GM21723 (cell line): Measurements from ENCODE around the gene MTOR.

ENCODE experiments used
- ATAC-seq: cut with Tn5 transposase; IDR thresholded peaks from one replicate; pipeline ENCODE4 v1.9.1; 2021; ENCODE audit warnings: mild to moderate bottlenecking, moderate library complexity; ENCODE audit not compliant: unreplicated experiment

MTOR gene

DNA sequence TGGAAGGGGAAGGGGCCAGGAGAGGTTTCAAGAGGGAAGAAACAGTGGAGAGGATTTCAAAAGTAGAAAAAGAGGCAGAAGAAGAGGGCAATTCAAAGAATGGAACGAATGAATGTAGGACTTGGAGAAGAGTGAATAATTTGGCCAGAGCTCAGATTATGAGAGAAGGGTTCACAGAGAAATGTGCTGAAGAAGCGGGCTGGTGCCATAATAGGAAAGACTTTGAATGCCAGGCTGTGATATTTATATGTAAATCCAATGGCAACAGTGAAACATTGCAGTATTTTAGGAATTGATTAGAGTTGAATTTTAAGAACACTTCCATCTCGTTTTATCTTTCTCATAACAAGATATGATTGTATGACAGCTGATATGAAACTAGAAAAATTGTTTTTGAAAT, 109.2 kb downstream of the MTOR start:
- no peak for ATAC-seq

DNA sequence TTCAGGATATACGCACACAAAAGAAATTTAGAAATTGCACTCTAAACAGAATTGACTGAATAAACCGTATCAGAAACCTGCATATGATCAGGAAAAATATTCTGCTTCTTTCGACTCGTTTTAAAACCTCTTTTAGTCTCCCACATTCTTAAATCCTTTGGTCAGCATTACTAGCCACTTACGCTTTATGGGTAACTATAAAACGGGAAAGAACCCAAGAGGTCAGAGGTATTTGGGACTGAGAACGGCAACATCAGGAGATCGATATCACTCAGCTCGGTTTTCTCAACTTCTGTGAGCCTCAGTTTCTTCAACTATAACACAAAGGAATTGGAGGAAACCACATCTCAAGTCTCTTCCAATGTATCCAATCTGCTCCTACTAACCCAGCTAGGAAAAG, 109.6 kb downstream of the MTOR start:
- no peak for ATAC-seq

DNA sequence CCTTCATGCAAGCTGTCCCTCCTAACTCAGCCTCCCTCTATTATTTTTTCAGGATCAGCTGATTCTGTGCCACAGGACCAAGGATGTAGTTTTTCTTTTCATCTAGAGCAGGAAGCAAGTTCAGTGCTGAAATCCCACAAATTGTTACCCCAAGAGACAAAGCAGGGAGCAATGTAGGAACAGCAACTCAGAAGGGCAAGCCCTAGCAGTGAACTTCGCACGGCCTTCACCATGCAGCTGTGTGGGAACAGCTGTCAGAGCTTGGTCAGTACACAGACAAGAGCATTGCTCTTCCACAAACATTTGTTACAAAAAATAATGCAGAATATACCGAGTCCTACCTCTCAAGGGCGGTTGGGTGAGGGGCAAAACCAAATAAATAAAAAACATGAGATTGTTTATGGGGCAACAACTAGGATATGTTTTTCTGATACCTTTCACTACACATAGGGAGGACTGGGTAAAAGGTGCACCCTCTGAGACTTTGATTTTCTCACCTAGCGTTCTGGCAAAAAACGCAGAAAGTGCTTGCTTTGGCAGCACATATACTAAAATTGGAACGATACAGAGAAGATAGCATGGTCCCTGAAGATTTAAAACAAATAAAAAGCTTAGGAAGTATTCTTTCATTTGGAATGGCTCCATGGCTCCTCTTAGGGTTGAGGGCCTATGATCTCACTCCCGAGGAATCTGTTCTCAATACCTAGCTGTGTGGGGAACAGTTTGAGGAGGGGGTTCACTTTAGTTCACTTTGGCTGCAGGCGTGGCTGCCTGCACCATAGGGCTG, 110.3 kb downstream of the MTOR start:
- no peak for ATAC-seq

DNA sequence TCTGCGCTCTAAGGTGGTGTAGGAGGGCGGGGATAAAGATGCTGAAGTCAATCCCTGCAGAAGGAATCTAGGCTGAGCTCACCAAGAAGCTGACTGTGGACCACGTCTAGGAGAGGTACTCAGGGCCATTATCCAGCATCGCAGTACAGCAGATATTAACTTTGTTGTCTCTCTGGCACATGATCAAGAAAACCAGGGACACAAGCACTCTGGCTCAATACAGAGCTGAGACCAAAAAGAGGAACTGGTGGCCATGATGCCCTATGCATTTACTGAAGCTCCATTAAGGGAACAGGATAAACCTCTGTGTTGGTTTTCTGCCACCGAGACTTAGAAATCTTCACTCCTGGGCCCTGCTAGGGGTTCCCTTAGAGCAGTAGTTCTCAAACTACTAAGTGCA, 111.2 kb downstream of the MTOR start:
- ATAC-seq = no peak

DNA sequence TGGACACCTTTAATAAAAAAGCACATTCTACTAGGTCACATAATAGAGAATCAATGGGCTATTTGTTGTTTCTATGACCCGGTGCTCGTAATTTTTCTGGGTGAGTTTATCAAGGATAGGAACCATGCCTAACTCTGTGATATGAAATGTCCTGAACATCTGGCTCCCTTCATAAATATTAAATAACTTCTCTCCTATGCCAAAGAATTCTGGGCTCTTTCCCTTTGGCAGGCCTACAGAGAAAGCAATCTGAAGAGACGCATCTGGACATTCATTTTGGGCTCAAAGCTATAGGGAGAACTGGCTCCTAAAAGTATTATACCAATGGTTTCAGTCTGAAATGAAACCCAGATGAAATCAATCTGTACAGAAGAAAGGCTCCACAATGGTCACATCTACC, 112.0 kb downstream of the MTOR start:
- no peak for ATAC-seq

DNA sequence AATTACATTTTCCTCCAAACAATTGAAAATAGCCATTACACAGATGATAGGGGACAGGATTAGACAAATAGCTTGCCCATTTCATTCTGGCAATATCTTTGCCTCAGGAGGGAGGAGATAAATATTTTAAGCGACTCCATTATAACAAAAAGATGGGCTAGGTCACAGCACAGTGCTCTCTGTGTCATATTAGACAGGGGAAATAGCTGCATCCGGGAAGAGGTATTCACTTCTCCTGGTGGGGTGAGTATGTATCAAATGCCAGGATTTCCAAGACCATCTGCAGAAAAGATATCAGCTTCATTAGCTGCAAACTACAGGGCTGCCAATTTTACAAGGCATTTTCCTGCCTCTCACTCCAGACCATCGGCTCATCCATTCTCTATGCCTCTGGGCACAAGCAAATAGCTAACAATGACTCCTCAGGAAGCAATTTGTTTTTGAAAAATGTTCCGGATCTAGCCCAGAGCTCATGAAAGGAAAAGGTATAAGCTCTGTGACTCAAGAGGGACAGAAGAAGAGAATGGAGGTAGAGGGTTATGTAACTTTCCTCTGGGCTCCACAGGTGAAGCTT, 115.1 kb downstream of the MTOR start:
- no peak for ATAC-seq

DNA sequence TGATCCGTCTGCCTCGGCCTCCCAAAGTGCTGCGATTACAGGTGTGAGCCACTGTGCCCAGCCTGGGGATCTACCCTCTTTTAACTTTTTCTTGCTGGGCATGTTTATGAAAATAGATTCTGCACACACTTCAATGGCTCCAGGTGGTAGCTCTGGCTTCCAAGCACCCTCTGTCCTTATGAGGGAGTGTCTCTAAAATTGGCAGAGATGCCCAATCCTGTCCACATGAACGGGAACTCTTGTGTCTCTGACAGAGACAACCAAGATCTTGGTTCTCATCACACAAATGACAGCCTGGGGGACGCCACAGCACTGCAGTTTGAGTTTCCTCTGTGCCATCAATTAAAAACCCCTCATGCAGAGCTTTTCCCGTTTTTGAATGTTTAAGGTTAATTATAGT, 116.6 kb downstream of the MTOR start:
- no peak for ATAC-seq

DNA sequence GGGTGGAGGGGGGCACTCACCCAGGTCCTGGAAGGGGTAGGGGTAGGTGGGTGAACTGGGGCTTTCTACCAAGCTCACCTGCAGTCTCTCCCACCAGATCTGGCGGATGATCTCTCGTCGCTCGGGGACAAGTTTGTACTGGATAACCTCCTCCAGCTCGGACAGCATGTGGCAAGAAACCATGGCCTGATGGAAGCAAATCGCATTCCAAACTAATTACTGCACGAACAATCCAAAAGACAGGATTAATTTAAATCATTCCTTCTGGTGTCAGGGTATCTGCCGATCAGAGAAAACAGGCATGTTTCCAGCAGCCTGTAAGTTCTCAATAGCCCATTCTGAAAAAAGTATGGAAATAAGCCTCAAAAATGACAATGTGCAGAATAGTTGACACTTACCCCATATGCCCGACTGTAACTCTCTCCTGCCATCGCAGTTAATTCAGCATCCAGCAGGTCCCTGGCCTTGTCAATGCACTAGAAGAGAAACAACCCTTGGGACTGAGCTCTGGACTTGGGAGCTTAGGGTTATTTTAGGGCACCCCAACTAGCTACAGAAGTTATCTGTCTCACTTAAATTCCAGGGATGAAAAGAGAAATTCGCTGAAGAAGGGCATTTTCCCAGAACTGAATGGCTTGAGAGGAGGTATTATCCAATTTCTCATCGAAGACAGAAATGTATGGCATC, 117.6 kb downstream of the MTOR start:
- no peak for ATAC-seq

DNA sequence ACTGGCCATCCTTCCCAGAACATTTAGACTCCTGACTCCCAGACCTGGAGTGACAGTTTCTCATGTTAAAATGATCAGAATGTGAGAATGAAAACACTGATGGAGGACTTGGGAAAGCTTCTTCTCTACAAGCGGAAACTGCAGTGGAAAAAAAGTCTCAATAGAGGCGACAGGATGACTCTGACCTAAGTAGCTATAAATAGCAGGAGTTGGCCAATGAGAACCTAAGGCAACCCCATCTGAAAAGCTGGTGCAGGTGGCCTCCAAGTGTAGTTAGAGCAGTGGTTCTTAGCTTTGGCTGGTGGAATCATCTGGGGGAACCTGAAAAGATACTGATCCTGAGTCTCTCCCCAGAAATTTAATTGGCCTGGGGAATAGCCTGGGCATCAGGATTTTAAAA, 118.4 kb downstream of the MTOR start:
- ATAC-seq = no peak

DNA sequence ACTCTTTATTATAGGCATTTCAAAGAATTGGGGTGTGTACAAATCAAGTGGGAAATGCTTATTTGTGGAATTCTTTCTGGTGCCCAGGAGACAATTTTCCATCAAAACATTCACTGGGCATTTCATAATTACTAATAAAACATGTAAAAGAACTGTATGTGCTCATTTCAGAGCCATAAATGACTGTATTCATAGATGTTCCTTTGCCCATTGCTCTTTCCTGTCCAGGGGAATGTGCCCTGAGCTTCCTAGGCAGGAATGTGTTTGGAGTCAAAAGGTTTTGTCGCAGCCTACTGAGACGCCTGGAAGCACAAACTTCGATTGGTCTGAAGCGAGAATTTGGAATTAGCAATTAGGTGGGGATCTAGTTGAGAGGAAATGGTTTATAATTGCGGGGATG, 119.0 kb downstream of the MTOR start:
- ATAC-seq = no peak

DNA sequence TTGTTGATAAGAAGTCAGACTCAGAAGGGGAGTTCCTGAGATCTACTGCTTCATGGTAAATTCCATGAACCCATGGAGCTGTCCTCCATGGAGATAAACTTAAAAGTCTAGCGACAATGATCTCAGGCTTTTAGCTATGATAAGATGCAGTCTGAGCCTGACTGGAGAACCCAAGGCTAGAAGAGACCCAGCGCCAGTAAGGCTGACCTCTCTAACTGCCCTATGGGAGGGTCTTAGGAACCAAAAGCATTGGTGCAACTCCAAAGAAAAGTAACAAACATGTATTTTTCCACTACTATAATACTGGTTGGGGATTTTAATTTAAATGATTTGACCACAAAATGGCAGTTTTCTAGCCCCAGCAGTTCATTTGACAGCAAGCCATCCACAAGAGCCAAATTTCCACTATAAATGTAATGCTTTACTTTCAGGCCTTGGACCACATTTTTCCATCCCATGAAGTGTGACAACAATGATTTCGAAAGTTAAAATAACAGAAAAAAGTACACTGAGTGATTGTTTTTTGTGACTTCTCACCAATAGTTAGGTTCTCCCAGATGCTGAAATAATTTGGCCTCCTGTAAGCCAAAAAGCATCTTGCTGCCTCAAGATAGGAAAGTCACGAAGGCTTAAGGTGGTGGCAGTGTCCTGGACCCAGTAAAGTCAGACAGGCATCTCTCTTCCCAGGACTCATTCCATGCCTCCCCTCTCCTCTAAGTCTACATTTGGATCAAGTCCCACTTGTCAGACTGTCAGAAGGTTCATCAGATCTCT, 119.5 kb downstream of the MTOR start:
- ATAC-seq = no peak

DNA sequence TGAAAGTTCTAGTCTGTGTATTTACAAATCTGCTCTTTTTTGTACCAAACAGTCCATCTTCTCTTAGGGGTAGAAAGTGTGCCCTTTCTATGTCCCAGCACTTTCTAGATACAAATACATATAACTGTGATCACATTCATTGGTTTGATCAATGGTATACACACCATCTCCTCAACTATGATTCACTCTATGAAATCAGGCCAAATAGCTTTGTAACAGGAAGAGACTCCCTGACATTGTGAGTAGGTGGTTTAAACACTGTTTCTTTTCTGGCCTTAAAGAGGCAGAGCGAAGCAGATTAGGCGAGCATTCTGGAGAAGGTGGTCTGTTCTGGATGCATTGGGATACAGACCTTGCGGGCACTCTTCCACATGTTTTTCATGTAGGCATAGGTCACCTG, 123.4 kb downstream of the MTOR start:
- no peak for ATAC-seq

DNA sequence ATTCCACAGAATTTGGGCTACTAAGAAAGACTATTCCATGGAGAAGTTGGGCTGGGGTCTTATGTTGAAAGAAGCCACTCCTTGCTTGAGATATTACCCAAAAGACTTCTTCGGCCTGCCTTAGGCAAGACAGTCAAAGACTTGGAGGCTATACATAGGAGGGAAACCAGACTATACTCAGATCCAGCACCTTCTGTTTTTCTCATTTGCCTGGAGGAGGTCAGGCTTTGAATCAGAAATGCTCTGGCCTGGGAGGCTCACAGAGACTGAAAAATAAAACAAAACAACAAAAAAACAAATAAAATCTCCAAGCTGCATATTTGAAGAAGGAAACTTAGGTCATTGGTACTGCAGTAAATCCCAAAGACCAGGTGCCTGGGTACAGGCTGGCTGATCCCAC, 124.3 kb downstream of the MTOR start:
- ATAC-seq = no peak

DNA sequence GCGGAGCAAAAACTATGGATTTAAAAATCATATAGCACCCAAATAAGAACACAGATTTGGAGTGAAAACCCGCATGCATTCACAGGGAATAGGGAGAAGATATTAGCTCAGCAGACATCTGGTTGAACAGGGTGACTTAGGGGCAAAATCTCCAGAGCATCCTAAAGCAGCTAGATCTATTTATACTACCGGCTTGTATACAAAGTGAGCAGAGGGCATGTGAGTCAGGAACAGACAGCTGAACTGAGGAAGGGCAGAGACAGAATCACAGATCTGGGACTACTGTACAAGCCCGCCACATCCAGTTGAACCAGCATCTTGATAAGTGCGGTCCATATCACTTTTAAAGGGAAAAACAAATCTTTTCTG, 127.5 kb downstream of the MTOR start:
- ATAC-seq = no peak

DNA sequence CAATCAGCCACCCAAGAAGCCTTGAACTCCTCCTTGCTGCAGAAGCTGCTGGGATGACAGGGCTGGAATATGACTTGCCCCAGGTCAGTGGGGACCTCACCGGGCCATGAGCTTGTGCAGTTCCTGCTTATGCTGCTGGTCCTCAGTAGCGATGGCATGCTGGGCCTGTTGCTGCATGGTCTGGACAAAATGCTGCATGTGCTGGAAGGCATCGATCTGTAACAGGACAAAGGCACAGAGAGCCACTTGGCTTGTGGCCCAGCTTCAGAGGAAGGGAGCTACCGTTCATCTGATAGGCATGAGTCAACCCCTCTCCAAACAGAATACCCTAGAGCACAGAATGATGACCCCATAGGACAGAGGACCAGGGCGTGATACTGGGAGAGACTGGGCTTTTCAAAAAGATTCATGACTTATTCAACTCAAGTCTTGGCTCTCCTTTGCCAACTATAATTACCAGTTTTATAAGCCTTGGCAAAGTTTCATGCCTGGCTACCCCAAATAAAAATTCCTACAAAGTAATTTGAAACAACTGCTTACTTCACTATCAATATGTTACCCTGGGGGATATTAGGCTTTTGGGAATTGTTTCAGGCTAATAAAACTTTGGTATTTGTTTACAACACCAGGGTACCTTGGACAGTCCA, 128.0 kb downstream of the MTOR start:
- ATAC-seq = no peak

DNA sequence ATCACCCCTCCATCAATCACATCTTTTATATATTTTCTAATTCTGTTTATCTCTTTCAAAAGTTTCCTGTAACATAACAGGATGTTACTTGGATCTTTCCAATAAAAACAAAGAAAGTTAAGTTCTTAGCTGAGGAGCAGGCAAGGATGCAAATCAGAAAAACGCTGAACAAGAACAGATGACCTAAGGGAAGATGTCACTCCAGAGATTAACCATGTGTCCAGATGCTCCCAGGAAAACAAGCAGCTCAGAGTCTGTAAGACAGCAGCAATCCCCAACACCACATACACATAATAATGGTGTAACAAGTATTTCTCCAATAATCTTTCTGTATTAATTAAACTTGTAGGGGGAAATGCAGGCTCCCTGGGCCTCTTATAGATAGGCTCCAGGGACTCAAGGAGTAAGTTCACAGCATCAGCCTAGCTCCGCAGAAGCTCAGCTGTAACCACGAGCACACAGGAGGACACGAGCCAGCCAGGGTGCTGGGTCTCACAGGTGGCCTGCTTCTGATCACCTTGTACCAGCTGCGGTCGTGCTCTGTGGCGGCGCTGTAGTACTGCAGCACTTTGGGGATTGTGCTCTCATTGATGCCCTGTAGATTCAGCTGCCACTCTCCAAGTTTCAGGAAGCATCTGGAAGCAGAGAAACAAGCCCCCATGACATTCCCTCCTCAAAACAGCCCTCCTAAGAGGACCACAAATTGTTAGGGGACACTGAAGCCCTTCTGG, 129.6 kb downstream of the MTOR start:
- ATAC-seq = no peak

DNA sequence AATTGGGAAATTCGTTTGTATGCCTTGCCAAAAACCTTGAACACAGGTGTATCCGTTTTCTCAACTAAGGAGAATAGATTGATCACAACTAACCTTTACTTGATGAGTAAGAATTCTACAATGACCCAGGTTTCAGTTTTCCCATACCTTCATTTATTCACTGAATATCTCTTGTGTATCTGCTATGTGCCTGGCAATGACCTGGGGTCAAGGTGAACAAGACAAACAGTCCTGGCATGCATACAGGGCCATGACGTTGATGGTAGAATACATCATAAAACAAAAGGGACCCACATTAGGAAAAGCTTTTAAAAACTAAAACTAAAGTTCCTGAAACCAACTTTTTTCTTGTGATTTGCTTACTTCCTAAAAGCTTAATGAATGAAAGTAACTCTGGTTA, 130.5 kb downstream of the MTOR start:
- ATAC-seq = no peak

DNA sequence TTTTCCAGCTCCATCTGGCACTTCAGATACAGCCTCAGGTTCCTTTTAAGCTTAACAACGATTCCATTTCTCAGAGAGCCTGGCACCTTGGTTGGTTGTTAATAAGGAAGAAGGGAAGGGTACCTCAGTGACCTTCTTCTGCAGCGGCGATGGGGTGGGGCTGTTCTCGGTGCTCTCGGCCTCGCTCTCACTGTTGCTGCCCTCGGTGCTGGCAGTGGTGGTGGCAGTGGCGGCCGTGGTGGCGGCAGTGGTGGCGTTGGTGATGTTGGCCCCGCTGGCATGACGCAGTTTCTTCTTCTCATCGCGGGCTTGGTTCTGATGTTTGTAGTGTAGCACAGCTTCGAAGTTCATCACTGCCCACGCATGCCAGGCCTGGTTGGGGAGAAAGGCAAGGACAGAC, 131.9 kb downstream of the MTOR start:
- ATAC-seq = no peak

DNA sequence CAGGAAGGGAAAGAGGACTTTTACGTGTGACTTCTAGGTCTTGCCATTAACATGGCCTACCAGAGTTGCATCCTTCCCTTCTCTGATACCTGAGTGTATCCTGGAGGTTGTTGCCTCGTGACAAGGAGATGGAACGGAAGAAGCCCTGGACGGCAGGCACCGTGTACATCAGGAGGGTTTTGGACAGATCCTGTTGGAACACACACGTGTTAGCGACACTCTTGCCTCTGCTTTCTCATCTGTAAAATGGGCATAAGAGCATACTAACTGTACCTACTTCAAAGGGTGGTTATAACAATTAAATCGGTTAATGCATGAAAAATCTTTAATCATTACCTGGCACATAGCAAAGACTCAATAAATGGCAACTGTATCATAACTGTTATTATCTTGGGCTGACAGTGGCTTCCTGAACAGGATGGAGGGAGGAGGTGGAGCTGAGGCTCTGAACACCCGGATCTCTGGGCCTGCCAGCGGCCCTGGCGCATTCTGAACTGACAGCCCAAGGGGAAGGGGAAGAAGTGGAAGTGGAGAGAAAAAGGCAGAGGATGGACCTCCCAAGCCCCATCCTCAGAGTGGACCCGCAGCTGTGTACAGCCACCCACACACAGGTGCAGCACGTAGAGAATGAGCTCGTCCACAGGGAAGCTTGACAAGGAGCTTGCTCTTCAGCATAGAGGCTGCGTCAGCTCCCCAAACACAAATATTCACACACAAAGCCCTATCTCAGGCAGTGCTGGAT, 132.5 kb downstream of the MTOR start:
- no peak for ATAC-seq

DNA sequence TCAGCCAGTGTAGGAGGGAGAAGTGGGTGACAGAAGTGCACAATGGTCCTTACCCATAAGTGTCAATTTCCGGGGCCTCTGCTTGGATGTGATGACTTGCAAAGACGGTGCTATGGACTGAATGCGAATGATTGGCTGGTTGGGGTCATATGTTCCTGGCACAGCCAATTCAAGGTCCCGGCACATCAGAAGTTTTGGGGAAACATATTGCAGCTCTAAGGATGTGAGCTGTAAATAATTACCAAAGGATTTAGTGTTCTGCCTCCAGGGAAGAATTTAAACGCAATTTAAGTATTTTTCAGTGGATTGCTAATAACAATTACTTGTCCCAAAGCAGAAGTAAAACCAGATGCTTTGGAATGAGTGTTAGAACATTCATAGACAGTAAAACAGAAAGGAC, 135.8 kb downstream of the MTOR start:
- no peak for ATAC-seq
